NCI-H146 treated with DMSO at 0.1 percent for 48 hours (cell line): ENCODE measurements around the gene ESR1.

Experiments
- DNase-seq: peaks from one replicate; lab custom pipeline; 2025; ENCODE audit not compliant: unreplicated experiment; lab: John Stamatoyannopoulos, UW

Gene ESR1

GRCh38 chr6:152167641-152168603, 360.4 kb downstream of the ESR1 start:
- DNase-seq = no peak

DNA sequence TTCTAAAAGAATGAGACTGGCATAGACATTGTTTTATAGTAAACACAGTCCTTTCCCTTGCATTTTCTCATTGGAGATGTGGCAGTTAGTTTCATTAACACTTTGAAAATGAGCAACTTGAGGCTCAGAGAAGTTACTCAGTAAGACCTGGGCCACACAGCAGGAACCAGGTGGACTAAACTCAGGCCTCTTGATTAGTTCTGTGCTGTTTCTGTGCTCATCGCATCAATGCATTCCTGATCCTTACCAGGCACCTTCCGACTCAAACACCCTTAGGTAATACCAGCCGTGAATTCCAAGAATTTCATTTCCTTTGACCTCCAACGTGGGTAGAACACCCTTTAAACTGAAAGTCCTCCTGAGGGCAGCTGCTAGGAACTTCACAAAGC, 362.8 kb downstream of the ESR1 start:
- DNase-seq = no peak

- DNase-seq = no peak
Observed at GRCh38 chr6:152170702-152171667, 363.5 kb downstream of the ESR1 start.

- no peak for DNase-seq
Observed at GRCh38 chr6:152173321-152173720, 365.8 kb downstream of the ESR1 start.

DNA sequence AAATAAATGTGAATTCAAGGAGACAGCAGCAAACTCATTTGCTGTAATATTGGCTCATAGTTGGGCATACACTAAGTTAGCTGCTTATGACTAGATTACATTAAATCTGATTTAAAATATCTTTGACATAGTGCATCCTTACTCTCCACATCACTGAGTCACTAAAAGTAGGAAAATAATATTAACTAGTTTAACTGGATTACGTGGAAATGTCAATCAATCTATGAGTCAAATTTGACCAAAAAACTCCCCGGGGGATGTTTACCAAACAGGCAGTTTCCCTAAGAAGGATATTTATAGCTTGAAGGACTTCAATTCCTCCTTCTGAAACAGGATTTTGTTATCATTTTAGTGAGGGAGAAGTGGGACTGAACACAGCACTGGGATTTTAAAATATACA, 366.5 kb downstream of the ESR1 start:
- no peak for DNase-seq

- no peak for DNase-seq
Observed at GRCh38 chr6:152176268-152176667, 368.8 kb downstream of the ESR1 start.
